HepG2 (cell line): ENCODE measurements around the gene RAPH1. TPM values are rescaled to one million over a fixed set of nuclear protein-coding genes. Genes with fewer than 3 reads are reported as not detected.
A peak's percentile ranks its signal among the peaks of the same experiment; 100 is the strongest.

Source experiments
- ATAC-seq: fragments of 200-7000 bp; cut with Tn5 transposase; 3 replicates; pipeline ENCODE4 v1.9.1; 2020; ENCODE audit warnings: mild to moderate bottlenecking, moderate library complexity
- BruUV-seq: library from RNA; stranded (reverse); fragments of 400-500 nt; replicated peaks from 2 replicates; lab custom pipeline; 2021; lab: Mats Ljungman, UMichigan
- CTCF ChIA-PET: fragments of 300-600 bp; formaldehyde crosslinking; extraction: SDS; loops from one replicate; lab custom pipeline; 2021; ENCODE audit warnings: low total read pairs, inconsistent platforms, low intra/inter-chr PET ratio; lab: Yijun Ruan, JAX
- POLR2A ChIA-PET: fragments of 350-600 bp; sonication (Branson Sonifier 250); formaldehyde crosslinking; loops from one replicate; lab custom pipeline; 2020; ENCODE audit warnings: antibody characterized with exemption, inconsistent platforms; lab: Yijun Ruan, JAX
- DNase-seq: peaks from one replicate; pipeline ENCODE4 v3.0.0-alpha.2; 2015; ENCODE audit warnings: low spot score
- FAIRE-seq: peaks from 3 replicates; lab custom pipeline; 2011; peaks lifted over from hg19 to GRCh38; lab: Jason Lieb, UNC
- H2AFZ ChIP-seq: one replicate; pipeline ENCODE4 v1.6.1; 2011; ENCODE audit warnings: low read length, inconsistent platforms
- H3K27ac ChIP-seq: fragments of 300-600 bp; 3 replicates; pipeline ENCODE4 v1.8.0; 2011; ENCODE audit warnings: mixed run types, mild to moderate bottlenecking, mixed read lengths, low read length, inconsistent platforms; ENCODE audit not compliant: insufficient read depth; ENCODE audit errors: extremely low read length
- H3K27me3 ChIP-seq, 2 experiments: fragments of 200-600 bp in 1 of 2; 2 replicates in 1 of 2; 3 replicates in 1 of 2; pipeline versions ENCODE4 v1.6.0 to v1.8.0; 2011; ENCODE audit warnings: low read length in 2 of 2, mild to moderate bottlenecking in 2 of 2, moderate library complexity in 2 of 2, inconsistent platforms in 1 of 2; ENCODE audit not compliant: insufficient read depth in 2 of 2, control insufficient read depth in 1 of 2
- H3K36me3 ChIP-seq, 2 experiments: fragments of 200-600 bp in 1 of 2; replicated peaks in 1 of 2; 2 replicates in 1 of 2; 3 replicates in 1 of 2; pipeline versions ENCODE4 v1.5.1 to v1.8.0; 2011; ENCODE audit warnings: low read length in 2 of 2, inconsistent platforms in 1 of 2; ENCODE audit not compliant: insufficient read depth in 2 of 2, control insufficient read depth in 1 of 2
- H3K4me1 ChIP-seq: 2 replicates; pipeline ENCODE4 v1.5.1; 2012; ENCODE audit warnings: low read length, inconsistent platforms; ENCODE audit not compliant: insufficient read depth
- H3K4me2 ChIP-seq: 2 replicates; pipeline ENCODE4 v1.6.0; 2011; ENCODE audit warnings: low read depth, low read length, inconsistent platforms
- H3K4me3 ChIP-seq, 3 experiments: fragments of 200-600 bp in 1 of 3; sonication (generic), shearing (Covaris generic) in 1 of 3; replicated peaks in 1 of 3; 2 replicates each; pipeline ENCODE4 v1.5.1; 2011 to 2016; ENCODE audit warnings: low read length in 3 of 3, inconsistent platforms in 2 of 3, low read depth in 2 of 3, mild to moderate bottlenecking in 2 of 3, control low read depth in 1 of 3, mixed read lengths in 1 of 3; ENCODE audit not compliant: insufficient read depth in 1 of 3
- H3K79me2 ChIP-seq: one replicate; pipeline ENCODE4 v1.6.1; 2011; ENCODE audit warnings: low read length, inconsistent platforms; ENCODE audit not compliant: insufficient read depth
- H3K9ac ChIP-seq: 2 replicates; pipeline ENCODE4 v1.6.0; 2011; ENCODE audit warnings: mild to moderate bottlenecking, low read depth, low read length, inconsistent platforms; ENCODE audit not compliant: insufficient read depth
- H3K9me3 ChIP-seq: 2 replicates; pipeline ENCODE4 v1.5.1; 2012; ENCODE audit warnings: mild to moderate bottlenecking, low read length
- H4K20me1 ChIP-seq: 2 replicates; pipeline ENCODE4 v1.6.0; 2011; ENCODE audit warnings: inconsistent platforms, mild to moderate bottlenecking, low read length, moderate library complexity; ENCODE audit not compliant: insufficient read depth
- ASH2L ChIP-seq: fragments of 300-600, 200-600 bp; sonication (generic); IDR thresholded peaks from 2 replicates; pipeline ENCODE4 v1.7.0; 2017; ENCODE audit warnings: low read depth, mild to moderate bottlenecking, moderate library complexity, mixed read lengths, low read length; ENCODE audit not compliant: insufficient read length
- CBX1 ChIP-seq: IDR thresholded peaks from one replicate; pipeline ENCODE4 v1.6.1; 2016; ENCODE audit warnings: antibody characterized with exemption, low read depth
- CBX5 ChIP-seq: sonication (generic); formaldehyde crosslinking; IDR thresholded peaks from 2 replicates; pipeline ENCODE4 v1.4.0; 2020; ENCODE audit warnings: missing genetic modification reagents, borderline replicate concordance
- CCDC6 ChIP-seq: sonication (generic); formaldehyde crosslinking; IDR thresholded peaks from 2 replicates; pipeline ENCODE4 v1.8.1; 2022; ENCODE audit warnings: mild to moderate bottlenecking, missing genetic modification reagents, moderate library complexity
- GATAD1 ChIP-seq: IDR thresholded peaks from 2 replicates; pipeline ENCODE4 v1.6.1; 2016; ENCODE audit warnings: missing genetic modification reagents, missing compliant biosample characterization
- HDAC1 ChIP-seq: sonication (generic); formaldehyde crosslinking; IDR thresholded peaks from 2 replicates; pipeline ENCODE4 v1.5.1; 2020; ENCODE audit warnings: mild to moderate bottlenecking, missing genetic modification reagents
- HHEX ChIP-seq: IDR thresholded peaks from 2 replicates; pipeline ENCODE4 v1.6.1; 2016; ENCODE audit warnings: control low read depth
- KLF12 ChIP-seq: sonication (generic); formaldehyde crosslinking; IDR thresholded peaks from 2 replicates; pipeline ENCODE4 v1.4.0; 2020; ENCODE audit warnings: missing genetic modification reagents, borderline replicate concordance
- KLF16 ChIP-seq, 2 experiments: sonication (generic) in 1 of 2; formaldehyde crosslinking in 1 of 2; IDR thresholded peaks; 2 replicates each; pipeline versions ENCODE4 v1.6.1 to v1.8.0; 2016 to 2023; ENCODE audit warnings: missing genetic modification reagents in 2 of 2, missing compliant biosample characterization in 1 of 2
- NR2F2 ChIP-seq: IDR thresholded peaks from 2 replicates; pipeline ENCODE4 v1.6.1; 2012; ENCODE audit warnings: low read depth, inconsistent platforms, borderline replicate concordance
- RAD21 ChIP-seq: fragments of 450-650 bp; formaldehyde crosslinking; IDR thresholded peaks from 2 replicates; pipeline ENCODE4 v1.5.0; 2020; ENCODE audit warnings: mild to moderate bottlenecking
- STAG1 ChIP-seq: sonication (generic); formaldehyde crosslinking; IDR thresholded peaks from 2 replicates; pipeline ENCODE4 v1.4.0; 2020; ENCODE audit warnings: missing genetic modification reagents
- TARDBP ChIP-seq: sonication (generic); formaldehyde crosslinking; IDR thresholded peaks from 2 replicates; pipeline ENCODE4 v1.8.0; 2022; ENCODE audit warnings: mild to moderate bottlenecking, missing genetic modification reagents
- TRIM24 ChIP-seq: sonication (generic); formaldehyde crosslinking; IDR thresholded peaks from 2 replicates; pipeline ENCODE4 v1.8.0; 2022; ENCODE audit warnings: mild to moderate bottlenecking, missing genetic modification reagents
- ZNF251 ChIP-seq: sonication (generic); formaldehyde crosslinking; IDR thresholded peaks from 2 replicates; pipeline ENCODE4 v1.9.0; 2021; ENCODE audit warnings: mild to moderate bottlenecking, missing genetic modification reagents
- ZNF30 ChIP-seq: sonication (generic); formaldehyde crosslinking; IDR thresholded peaks from 2 replicates; pipeline ENCODE4 v1.5.0; 2020; ENCODE audit warnings: mild to moderate bottlenecking, missing genetic modification reagents
- ZNF431 ChIP-seq: sonication (generic); formaldehyde crosslinking; IDR thresholded peaks from 2 replicates; pipeline ENCODE4 v1.9.0; 2022; ENCODE audit warnings: missing genetic modification reagents, low read depth, mild to moderate bottlenecking, borderline replicate concordance
- ZNF460 ChIP-seq: sonication (generic); formaldehyde crosslinking; IDR thresholded peaks from 2 replicates; pipeline ENCODE4 v1.5.1; 2020; ENCODE audit warnings: missing genetic modification reagents, mild to moderate bottlenecking, borderline replicate concordance
- ZNF577 ChIP-seq: sonication (generic); formaldehyde crosslinking; IDR thresholded peaks from 2 replicates; pipeline ENCODE4 v1.4.0; 2020; ENCODE audit warnings: mild to moderate bottlenecking, low read depth, missing genetic modification reagents, borderline replicate concordance
- WGBS: methylation state at CpG from one replicate; pipeline ENCODE4 v1.1.6; 2017; ENCODE audit warnings: low lambda C conversion rate; 5-methylcytosine and 5-hydroxymethylcytosine counted together
- in situ Hi-C: cut with HindIII; loops from 2 replicates; pipeline ENCODE4 v1.10.0; 2017; ENCODE audit warnings: low pct_unique_long_range_greater_than_20kb; ENCODE audit not compliant: extremely low pct_ligation_motif_present
- intact Hi-C: fragments of 100-400 bp; cut with micrococcal nuclease; formaldehyde crosslinking; loops from one replicate; pipeline ENCODE4 v1.10.0; 2022; ENCODE audit not compliant: unreplicated experiment
- polyA plus RNA-seq, 8 experiments: library from polyadenylated mRNA; depleted of rRNA in 3 of 8; stranded (reverse) in 7 of 8; unstranded in 1 of 8; fragments of >200 nt; fragmentation: Illumina TruSeq in 4 of 8; extraction: Trizol in 4 of 8; gene quantifications; 2 replicates each; pipeline versions ENCODE4 v1.2.1 to v1.2.3, GENCODE V29; 2011 to 2016; ENCODE audit warnings: low read depth in 4 of 8, missing spikeins in 1 of 8, mixed read lengths in 1 of 8; ENCODE audit not compliant: insufficient read depth in 1 of 8
- total RNA-seq, 5 experiments: library from RNA; depleted of rRNA; stranded (reverse); fragments of >200 nt; fragmentation: Illumina TruSeq; extraction: Trizol; gene quantifications; 2 replicates each; pipeline ENCODE4 v1.2.3, GENCODE V29; 2016; ENCODE audit warnings: low read depth in 1 of 5
- TF ChIP-seq, protein P1 (sequence below): sonication (generic); formaldehyde crosslinking; IDR thresholded peaks from 2 replicates; pipeline ENCODE4 v1.4.0; 2020; ENCODE audit warnings: missing genetic modification reagents, borderline replicate concordance
- TF ChIP-seq, protein P2 (sequence below): sonication (generic); formaldehyde crosslinking; IDR thresholded peaks from 2 replicates; pipeline ENCODE4 v1.4.0; 2020; ENCODE audit warnings: missing genetic modification reagents, borderline replicate concordance

The RAPH1 gene
- total and polyA plus RNA-seq, 2 of the 13 experiments (the other 11 are each of a cell fraction or from before 2014, with no cell fraction given): 5.3 to 6.7 TPM

DNA sequence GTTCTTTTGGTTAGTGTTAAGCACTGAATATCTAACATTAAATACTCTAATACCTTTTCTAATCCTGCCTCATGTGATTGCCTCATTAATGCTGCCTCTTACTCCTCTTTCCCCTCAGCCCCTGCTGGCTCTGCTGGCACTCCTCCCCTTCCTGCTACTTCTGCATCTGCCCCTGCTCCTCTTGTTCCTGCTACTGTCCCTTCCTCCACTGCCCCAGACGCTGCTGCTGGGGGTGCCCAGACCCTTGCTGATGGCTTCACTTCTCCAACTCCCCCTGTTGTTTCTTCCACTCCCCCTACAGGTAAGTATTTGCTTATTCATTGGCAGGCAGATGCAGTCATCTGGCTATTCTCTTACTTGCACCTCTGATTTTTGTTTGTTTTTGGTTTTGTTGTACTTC lies 138.4 kb downstream of the RAPH1 start:
- DNase-seq: peak; percentile 31
- TF ChIP-seq TRIM24 (CRISPR knock-in tag): no peak
- no peak for TF ChIP-seq GATAD1 (CRISPR knock-in tag)
- no peak for TF ChIP-seq ZNF251 (CRISPR knock-in tag)
- TF ChIP-seq TARDBP (CRISPR knock-in tag): no peak
- TF ChIP-seq CBX1: no peak
- no peak for TF ChIP-seq ZNF577 (CRISPR knock-in tag)
- TF ChIP-seq STAG1: peak; percentile 47
- TF ChIP-seq, protein P1, sequence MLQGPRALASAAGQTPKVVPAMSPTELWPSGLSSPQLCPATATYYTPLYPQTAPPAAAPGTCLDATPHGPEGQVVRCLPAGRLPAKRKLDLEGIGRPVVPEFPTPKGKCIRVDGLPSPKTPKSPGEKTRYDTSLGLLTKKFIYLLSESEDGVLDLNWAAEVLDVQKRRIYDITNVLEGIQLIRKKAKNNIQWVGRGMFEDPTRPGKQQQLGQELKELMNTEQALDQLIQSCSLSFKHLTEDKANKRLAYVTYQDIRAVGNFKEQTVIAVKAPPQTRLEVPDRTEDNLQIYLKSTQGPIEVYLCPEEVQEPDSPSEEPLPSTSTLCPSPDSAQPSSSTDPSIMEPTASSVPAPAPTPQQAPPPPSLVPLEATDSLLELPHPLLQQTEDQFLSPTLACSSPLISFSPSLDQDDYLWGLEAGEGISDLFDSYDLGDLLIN (CRISPR knock-in tag): no peak
- TF ChIP-seq KLF16 (CRISPR knock-in tag; IDR thresholded peaks at IDR 0.05): no peak
- no peak for TF ChIP-seq CCDC6 (CRISPR knock-in tag)
- TF ChIP-seq CBX5: no peak
- TF ChIP-seq ZNF460 (CRISPR knock-in tag): no peak
- TF ChIP-seq HDAC1 (CRISPR knock-in tag): no peak
- 0 out of 2 replicates have a peak, but pooled peaks have one; percentile 18 for TF ChIP-seq RAD21 (CRISPR knock-in tag)
- no peak for TF ChIP-seq NR2F2
- TF ChIP-seq, protein P2, sequence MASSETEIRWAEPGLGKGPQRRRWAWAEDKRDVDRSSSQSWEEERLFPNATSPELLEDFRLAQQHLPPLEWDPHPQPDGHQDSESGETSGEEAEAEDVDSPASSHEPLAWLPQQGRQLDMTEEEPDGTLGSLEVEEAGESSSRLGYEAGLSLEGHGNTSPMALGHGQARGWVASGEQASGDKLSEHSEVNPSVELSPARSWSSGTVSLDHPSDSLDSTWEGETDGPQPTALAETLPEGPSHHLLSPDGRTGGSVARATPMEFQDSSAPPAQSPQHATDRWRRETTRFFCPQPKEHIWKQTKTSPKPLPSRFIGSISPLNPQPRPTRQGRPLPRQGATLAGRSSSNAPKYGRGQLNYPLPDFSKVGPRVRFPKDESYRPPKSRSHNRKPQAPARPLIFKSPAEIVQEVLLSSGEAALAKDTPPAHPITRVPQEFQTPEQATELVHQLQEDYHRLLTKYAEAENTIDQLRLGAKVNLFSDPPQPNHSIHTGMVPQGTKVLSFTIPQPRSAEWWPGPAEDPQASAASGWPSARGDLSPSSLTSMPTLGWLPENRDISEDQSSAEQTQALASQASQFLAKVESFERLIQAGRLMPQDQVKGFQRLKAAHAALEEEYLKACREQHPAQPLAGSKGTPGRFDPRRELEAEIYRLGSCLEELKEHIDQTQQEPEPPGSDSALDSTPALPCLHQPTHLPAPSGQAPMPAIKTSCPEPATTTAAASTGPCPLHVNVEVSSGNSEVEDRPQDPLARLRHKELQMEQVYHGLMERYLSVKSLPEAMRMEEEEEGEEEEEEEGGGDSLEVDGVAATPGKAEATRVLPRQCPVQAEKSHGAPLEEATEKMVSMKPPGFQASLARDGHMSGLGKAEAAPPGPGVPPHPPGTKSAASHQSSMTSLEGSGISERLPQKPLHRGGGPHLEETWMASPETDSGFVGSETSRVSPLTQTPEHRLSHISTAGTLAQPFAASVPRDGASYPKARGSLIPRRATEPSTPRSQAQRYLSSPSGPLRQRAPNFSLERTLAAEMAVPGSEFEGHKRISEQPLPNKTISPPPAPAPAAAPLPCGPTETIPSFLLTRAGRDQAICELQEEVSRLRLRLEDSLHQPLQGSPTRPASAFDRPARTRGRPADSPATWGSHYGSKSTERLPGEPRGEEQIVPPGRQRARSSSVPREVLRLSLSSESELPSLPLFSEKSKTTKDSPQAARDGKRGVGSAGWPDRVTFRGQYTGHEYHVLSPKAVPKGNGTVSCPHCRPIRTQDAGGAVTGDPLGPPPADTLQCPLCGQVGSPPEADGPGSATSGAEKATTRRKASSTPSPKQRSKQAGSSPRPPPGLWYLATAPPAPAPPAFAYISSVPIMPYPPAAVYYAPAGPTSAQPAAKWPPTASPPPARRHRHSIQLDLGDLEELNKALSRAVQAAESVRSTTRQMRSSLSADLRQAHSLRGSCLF (CRISPR knock-in tag): no peak
- no peak for TF ChIP-seq ZNF431
- no peak for TF ChIP-seq KLF12 (CRISPR knock-in tag)
- TF ChIP-seq ZNF30: no peak
- TF ChIP-seq HHEX (CRISPR knock-in tag): no peak
- no peak for TF ChIP-seq ASH2L

More for the DNA sequence above, 138.4 kb downstream of the RAPH1 start:
- ATAC-seq (peak; percentile 85), FAIRE-seq (no peak)
- no peak overlapping the region for H3K9ac ChIP-seq
- ChIA-PET CTCF (no interaction called here), POLR2A (no interaction called here)
- H3K27me3 ChIP-seq: no peaks in the 10 kb centered on the region; a peak in 1 of 5 replicates
- H3K9me3 ChIP-seq: no peaks in the 10 kb centered on the region
- 65% methylated on average over 1 of the region's 1 CpG for WGBS
- H3K27ac ChIP-seq: no peak overlapping the region
- no peaks in the 10 kb centered on the region for H4K20me1 ChIP-seq
- no peak overlapping the region for H2AFZ ChIP-seq
- intact Hi-C loops: loop anchor here (10.0 kb wide), 2 partner anchors 122 to 172 kb away; no protein-coding TSS in a partner anchor
- no TSS peak for BruUV-seq
- no peak overlapping the region for H3K4me2 ChIP-seq
- no peak overlapping the region for H3K4me3 ChIP-seq
- no peaks in the 10 kb centered on the region for H3K79me2 ChIP-seq
- in situ Hi-C loops: no loop called here
- H3K4me1 ChIP-seq: no peaks in the 10 kb centered on the region
- H3K36me3 ChIP-seq: peaks cover 4 to 34% of the 10 kb centered on the region in 2 experiments
